ENCODE results near the gene GABRR1. TPM values are rescaled to one million over a fixed set of nuclear protein-coding genes. Genes with fewer than 3 reads are reported as not detected.

GABRR1 gene
- total and polyA plus RNA-seq, 9 donors: 0.07 TPM; not detected in 8

GRCh38 chr6:89252907-89253306 lies 35.7 kb upstream of the GABRR1 start:
- DNase-seq: no peak
- no peaks in the 10 kb centered on the region for H3K9me3 ChIP-seq
- 63 to 68% (median 65%) methylated on average over 2 of the region's 2 CpGs for WGBS, 3 donors
- no peaks in the 10 kb centered on the region for H3K4me1 ChIP-seq (ENCODE audit: insufficient read depth)
- no peaks in the 10 kb centered on the region for H3K36me3 ChIP-seq
- no peaks in the 10 kb centered on the region for H3K27me3 ChIP-seq
- no peak overlapping the region for H3K27ac ChIP-seq
- no peak overlapping the region for H3K4me3 ChIP-seq
- intact Hi-C loops (cut with DNase I): no loop called here
- no peak for TF ChIP-seq POLR2A (IDR thresholded peaks at IDR 0.05)
- no peak for TF ChIP-seq EP300 (IDR thresholded peaks at IDR 0.05)
- no peak for TF ChIP-seq CTCF (IDR thresholded peaks at IDR 0.05)

- intact Hi-C loops (cut with DNase I): no loop called here
- no peak for DNase-seq
- Histone ChIP-seq H3K4me3 (no peak overlapping the region), H3K36me3 (no peaks in the 10 kb centered on the region), H3K9me3 (no peaks in the 10 kb centered on the region), H3K4me1 (ENCODE audit: insufficient read depth) (no peaks in the 10 kb centered on the region), H3K27me3 (no peaks in the 10 kb centered on the region), H3K27ac (no peak overlapping the region)
- TF ChIP-seq EP300 (IDR thresholded peaks at IDR 0.05) (no peak), POLR2A (IDR thresholded peaks at IDR 0.05) (no peak), CTCF (IDR thresholded peaks at IDR 0.05) (no peak)
- 94% methylated on average over 10 of the region's 10 CpGs for WGBS, 3 donors
Observed at GRCh38 chr6:89251976-89252375, 34.8 kb upstream of the GABRR1 start.

GRCh38 chr6:89251170-89251569 lies 34.0 kb upstream of the GABRR1 start:
- TF ChIP-seq POLR2A (IDR thresholded peaks at IDR 0.05) (no peak), EP300 (IDR thresholded peaks at IDR 0.05) (no peak), CTCF (IDR thresholded peaks at IDR 0.05) (no peak)
- intact Hi-C loops (cut with DNase I): no loop called here
- DNase-seq: no peak

GRCh38 chr6:89250239-89250638 lies 33.1 kb upstream of the GABRR1 start:
- H3K9me3 ChIP-seq: no peaks in the 10 kb centered on the region
- WGBS, 3 donors: 74 to 85% (median 83%) methylated on average over 7 of the region's 7 CpGs

More at GRCh38 chr6:89251170-89251569, 34.0 kb upstream of the GABRR1 start:
- Histone ChIP-seq H3K36me3 (no peaks in the 10 kb centered on the region), H3K27me3 (no peaks in the 10 kb centered on the region), H3K4me3 (no peak overlapping the region), H3K9me3 (no peaks in the 10 kb centered on the region), H3K4me1 (ENCODE audit: insufficient read depth) (no peaks in the 10 kb centered on the region), H3K27ac (no peak overlapping the region)
- 77 to 84% (median 83%) methylated on average over 2 of the region's 2 CpGs for WGBS, 3 donors

More at GRCh38 chr6:89250239-89250638, 33.1 kb upstream of the GABRR1 start:
- H3K4me1 ChIP-seq (ENCODE audit: insufficient read depth): no peaks in the 10 kb centered on the region
- no peaks in the 10 kb centered on the region for H3K36me3 ChIP-seq
- DNase-seq: no peak
- intact Hi-C loops (cut with DNase I): no loop called here
- TF ChIP-seq EP300 (IDR thresholded peaks at IDR 0.05): no peak
- no peak for TF ChIP-seq POLR2A (IDR thresholded peaks at IDR 0.05)
- TF ChIP-seq CTCF (IDR thresholded peaks at IDR 0.05): no peak
- H3K27ac ChIP-seq: no peak overlapping the region
- H3K4me3 ChIP-seq: no peak overlapping the region
- no peaks in the 10 kb centered on the region for H3K27me3 ChIP-seq

Measured in ovary (tissue), 9 donors.